ENCODE data around the gene TJP1. TPM values are rescaled to one million over a fixed set of nuclear protein-coding genes. Genes with fewer than 3 reads are reported as not detected.

Gene TJP1
- 60.7 and 66.9 TPM in 2 replicates for total RNA-seq

DNA sequence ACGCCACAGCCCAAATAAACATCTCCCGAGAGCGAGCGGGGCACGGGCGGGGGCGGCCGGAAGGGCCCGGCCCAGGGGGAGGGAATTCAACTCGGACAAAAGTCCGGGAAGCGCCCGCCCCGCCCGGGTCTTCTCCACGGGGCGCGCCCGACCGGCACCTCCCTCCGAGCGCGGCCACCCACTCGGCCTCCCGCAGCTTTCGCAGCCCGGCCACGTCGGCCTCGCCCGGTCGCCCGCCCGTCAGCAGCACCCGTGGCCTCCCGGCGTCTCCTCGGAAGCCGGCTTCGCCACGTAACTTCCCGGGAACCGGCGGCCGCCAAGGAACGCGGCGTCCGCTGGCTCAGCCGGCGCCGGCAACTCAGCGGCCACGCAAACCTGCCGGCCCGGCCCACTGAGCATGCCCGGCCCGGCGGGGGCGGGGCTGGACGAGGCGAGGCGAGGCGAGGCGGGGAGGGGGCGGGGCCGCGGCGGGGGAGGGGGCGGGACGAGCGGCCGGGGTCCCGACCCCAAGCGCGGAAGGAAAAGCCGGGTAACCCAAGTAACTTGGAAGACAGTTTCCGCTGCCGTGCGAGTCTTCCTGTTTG is at the start of gene TJP1:
TSS of gene TJP1 (minus strand) at position 369 of the 584 bp plus-strand sequence. CDS start 440 bp downstream, outside the sequence.
- DNase-seq (ENCODE audit: low read depth, low spot score): no peak

DNA sequence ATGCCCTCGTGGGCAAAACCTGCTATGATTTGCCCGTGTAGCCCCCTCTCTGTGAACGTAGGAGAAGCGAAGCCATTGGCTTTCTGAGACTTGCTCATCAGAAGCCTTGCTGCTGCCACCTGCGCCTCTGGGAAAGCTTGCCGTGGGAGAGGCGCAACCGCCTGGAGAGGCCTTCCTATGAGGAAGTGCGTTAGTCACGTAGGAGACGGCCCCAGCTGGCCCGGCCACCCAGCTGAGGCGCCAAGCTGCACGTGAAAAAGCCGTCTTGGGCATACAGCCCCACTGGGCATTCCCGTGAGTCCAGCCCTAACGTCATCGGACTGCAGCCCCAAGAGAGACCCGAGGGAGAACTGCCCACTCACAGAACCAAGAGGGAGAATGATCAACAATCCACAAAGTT is 49.1 kb upstream of the TJP1 start:
- no peak for DNase-seq (ENCODE audit: low read depth, low spot score)

DNA sequence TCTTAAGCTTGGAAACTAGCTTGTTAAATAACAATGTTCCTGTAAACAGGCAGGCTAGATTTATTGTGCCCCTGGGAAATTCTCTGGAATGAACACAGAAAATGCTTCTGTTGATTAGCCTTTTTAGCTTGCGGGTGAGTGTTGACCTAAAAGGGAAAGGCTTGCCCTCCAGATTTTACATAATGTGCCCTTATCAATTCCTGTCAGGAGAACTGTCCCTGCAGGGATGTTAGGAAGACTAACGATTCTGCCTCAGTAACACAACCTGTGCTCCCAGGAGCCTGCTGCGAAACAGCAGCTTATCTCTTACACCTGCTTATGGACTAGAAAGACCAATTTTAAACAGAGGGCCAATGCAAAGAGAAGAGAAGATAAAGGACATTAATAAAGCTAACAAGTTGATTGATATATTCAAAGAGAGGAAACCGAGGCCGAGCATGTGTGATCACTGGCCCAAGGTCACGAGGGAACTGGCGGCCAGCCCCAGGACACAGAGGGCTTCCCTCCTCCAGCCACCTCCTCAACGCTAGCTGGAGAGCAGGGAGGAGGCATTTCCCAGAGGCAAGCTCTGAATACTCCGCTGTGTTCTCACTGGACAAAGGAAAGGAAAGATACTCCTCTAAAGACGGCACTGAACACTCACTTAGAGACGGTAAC is 48.4 kb upstream of the TJP1 start:
- no peak for DNase-seq (ENCODE audit: low read depth, low spot score)

DNA sequence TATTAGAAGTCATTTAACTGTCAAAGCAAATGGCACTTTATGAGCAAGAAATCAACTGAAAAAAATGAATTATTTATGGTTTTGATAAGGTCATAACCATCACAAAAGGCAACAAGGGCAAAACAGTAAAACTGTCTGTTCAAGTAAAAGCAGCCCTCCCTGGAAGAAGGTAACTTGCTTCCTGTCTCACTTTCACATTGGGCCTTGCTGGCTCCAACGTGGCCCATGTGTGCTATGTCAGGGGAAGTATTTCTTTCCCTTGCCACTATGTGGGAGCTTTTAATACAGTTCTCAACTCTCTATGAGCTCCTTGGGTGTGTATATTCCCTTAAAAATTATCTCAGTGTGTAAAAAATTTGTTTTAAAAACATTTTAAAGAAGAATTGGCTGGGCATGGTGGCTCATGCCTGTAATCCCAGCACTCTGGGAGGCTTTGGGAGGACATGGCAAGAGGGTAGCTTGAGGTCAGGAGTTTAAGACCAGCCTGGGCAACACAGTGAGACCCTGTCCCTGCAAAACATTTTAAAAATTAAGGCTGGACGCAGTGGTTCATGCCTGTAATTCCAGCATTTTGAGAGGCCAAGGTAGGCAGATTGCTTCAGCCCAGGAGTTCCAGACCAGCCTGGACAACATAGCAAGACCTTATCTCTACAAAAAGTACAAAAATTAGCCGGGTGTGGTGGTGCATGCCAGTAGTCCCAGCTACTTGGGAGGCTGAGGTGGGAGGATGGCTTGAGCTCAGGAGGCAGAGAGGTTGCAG is 45.2 kb upstream of the TJP1 start:
- no peak for DNase-seq (ENCODE audit: low read depth, low spot score)

DNA sequence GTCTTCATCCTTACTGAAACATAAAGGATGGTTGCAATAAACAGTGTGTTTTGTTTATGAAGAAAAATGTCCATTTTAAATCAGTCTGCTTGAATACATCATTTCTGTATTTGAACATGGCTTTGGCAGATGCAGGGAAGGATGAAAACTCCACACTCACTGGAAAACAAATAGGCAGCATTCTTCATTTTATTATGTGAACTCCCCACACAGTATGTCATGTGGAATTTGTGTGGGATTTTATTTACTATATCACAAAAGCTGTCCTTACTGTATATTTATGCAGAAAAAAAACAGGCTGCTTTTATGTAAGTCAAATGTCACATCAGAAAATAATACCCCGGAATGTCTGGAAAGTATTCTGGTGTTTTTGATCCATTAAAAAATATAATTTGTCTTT is 44.1 kb upstream of the TJP1 start:
- DNase-seq (ENCODE audit: low read depth, low spot score): no peak

DNA sequence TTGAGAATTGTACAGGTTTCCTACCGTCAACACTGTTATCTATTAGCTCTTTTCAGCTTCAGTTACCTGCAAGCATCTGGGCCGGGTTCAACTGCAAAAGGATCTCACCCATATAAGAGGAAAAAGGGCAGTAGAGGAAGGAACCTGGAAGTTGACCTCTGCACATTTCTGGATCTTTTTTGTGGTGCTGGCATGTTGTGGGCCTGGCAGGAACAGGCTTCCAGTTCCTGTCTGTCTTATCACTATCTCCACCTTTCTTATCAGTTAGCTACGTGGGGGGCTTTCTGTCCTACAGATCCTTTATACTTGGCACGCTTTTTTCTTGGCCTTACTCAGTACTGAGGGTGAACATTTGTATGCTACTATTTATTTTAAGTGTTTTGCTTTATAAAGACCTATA is 42.2 kb upstream of the TJP1 start:
- no peak for DNase-seq (ENCODE audit: low read depth, low spot score)

DNA sequence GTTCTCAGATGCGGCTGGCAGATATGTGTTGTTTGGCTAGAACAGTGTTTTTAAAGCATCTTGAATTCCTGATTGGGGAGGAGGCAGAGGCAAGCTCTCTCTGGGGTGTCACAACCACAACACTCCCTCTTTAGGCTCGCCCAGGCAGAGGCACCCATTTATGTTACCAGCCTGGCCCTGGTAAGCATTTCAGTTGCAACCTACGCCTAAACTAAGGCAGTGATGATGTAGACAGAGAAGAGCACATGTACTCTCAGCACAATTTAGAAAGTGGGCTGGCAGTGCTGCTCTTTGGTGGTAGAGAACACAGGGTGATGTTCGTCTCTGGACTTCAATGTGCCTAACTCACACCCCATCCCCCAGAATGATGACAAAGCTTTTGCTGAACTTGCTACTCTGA is 41.2 kb upstream of the TJP1 start:
- no peak for DNase-seq (ENCODE audit: low read depth, low spot score)

DNA sequence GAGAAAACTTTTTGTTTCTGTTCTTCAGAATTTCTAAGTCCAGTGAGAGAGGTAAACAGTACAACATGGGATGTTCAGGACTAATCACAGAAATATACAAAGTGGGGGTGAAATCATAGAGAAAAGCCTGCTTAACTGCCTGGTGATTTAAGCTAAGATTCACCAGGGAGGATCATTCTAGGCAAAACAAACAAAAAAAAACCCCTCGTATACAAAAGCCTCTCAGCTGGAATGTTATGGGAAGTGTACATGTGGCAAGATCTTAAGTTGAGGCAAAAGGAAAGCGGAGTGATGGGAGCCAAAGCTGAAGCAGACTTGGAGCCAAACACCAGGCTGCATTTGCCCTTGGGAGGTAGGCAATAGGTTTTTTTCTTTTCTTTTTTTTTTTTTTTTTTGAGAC is 40.0 kb upstream of the TJP1 start:
- DNase-seq (ENCODE audit: low read depth, low spot score): no peak

DNA sequence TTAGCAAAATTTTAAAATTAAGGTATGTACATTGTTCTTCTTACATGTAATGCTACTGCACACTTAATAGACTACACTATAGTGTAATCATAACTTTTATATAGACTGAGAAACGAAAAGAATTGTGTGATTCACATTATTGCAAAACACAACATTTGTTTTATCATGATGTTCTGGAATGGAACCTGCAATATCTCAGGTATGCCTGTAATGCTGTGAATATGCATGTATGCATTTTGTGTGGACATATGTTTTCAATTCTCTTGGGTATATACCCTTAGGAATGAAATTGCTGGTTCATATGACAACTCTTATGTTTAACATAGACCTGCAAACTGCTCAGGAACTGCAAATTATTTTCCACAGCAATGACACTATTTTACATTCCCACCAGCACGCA is 38.6 kb upstream of the TJP1 start:
- no peak for DNase-seq (ENCODE audit: low read depth, low spot score)

DNA sequence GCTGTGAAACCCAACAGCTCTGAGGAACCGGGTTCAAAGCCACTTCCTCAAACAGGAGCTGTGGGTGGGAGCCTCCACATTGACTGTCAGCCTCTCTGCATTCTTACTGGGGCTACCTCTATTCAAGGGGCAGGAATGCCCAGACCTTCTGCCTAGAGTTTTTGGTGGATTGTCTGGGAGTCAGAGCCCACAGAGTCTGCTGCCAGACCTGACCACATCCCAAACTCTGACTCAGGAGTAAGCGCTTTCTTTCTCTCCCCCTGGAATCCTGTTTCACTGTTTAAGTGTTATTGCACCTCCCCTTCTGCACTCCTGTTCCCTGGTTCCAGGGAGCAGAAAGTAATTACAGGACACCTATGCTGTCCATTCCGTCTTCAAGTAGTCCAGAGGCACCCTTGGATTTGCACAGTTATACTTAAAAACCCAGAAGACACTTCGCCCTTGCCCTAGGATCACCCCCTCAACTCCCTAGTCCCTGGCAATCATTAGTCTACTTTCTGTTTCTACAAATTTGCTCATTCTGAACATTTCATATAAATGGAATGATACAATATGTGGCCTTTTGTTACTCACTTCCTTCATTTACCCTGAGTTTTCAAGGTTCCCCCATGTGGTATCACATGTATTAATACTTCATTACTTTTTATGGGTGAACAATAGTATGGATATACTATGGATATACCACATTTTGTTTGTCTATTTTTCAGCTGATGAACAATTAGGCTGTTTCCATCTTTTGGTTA is 37.9 kb upstream of the TJP1 start:
- DNase-seq (ENCODE audit: low read depth, low spot score): no peak

DNA sequence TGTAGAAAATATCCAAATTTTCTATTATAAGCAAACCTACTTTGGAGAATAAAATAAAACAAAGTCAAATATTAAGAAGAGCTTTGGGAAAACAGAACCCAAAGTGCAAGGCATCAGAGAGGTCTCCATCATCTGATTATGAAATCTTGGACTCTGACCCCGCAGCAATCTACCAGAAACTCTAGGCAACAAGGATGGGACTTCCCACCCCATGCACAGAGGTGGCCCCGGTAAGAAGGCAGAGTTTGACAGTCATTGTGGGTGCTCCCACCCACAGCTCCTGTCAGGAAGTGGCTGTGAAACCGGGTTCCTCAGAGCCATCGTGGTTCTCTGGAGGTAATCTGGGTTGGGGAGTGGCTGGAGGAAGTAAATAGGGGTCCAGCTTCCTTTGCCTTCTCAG is 37.0 kb upstream of the TJP1 start:
- DNase-seq (ENCODE audit: low read depth, low spot score): no peak

DNA sequence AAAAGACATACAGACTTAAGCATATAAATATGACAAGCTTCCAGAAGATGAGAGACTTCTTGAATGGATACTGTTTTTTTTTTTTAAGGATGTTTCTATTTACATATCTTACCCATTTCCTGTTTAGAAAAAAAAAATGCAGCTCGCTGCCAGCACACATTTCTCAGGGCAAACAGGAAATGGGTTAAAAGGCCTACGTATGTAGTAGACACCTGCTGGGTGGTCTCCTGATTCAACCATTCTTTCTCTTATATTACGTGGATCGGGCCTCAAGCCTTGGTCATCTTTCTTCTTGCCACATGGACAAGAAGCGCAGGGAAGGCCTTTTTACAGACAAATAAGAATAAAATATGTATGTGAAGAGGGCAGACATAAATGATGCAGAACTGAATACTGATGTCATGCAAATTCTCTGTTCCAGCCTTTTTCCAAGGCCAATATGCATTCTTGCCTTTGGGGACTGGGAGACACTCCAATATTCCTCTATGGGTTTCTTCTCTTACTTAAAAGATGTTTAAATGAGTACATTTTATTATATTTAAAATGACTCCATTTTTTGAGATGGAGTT is 35.0 kb upstream of the TJP1 start:
- DNase-seq (ENCODE audit: low read depth, low spot score): no peak

DNA sequence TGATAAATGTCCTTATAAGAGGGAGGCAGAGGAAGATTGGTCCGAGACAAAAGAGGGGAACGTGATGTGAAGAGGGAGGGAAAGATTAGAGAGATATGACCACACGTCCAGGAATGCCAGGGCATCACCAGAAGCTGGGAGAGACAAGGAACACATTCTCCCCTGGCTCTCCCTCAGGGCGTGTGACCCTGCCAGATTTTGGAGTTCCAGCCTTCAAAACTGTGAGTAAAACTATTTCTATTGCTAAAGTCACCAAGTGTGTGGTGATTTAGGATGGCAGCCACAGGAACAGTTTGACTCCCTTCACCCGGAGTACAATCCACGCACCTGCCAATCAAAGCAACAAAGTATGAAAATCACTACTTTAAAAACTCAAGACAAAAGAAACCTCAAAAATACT is 32.1 kb upstream of the TJP1 start:
- DNase-seq (ENCODE audit: low read depth, low spot score): no peak

DNA sequence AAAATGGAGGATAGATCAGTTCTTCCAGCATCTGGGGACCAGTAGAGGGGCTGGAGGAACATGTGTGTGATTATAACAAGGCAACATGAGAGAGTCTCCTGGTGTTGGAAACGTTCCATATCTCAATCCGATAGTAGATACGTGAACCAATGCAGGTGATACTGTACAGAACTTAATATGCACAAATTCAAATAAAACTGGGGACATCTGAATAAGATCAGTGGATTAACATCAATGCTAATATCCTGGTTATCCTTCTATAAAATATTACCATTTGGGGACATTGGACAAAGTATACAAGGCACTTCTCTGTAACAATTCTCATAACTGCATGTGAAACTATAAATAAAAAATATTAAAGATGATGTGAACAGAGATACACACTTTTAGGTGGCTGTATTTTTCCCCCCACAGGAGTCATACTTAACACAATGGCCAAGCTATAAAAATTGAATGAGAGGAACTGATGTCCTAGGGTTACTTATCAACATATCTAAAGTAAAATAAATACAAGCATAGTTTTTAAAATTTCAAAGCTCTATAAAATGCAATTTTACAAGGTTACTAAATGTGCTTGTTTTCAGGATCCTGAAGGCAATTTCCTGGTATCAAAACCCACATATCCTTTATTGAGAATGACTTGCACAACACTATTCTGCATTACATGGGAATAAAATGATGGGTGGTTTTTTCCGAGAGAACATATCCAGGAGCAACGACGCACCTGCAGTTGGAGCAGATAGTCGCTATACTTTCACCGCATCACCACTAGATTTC is 31.1 kb upstream of the TJP1 start:
- DNase-seq (ENCODE audit: low read depth, low spot score): no peak

DNA sequence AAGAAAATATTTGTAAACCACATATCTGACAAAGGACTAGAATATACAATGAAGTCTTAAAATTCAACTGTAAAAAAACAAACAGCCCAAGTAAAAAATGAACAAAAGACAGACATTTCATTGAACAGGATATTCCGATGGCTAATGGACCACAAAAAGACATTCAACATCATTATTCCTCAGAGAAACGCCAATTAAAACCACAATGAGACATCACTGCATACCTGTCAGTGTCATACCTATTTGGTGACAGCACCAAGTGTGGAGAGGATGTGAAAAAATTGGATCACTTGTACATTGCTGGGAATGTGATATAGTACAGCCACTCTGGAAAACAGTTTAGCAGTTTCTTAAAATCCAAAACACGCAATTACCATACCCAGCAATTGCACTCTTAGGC is 29.9 kb upstream of the TJP1 start:
- DNase-seq (ENCODE audit: low read depth, low spot score): no peak

DNA sequence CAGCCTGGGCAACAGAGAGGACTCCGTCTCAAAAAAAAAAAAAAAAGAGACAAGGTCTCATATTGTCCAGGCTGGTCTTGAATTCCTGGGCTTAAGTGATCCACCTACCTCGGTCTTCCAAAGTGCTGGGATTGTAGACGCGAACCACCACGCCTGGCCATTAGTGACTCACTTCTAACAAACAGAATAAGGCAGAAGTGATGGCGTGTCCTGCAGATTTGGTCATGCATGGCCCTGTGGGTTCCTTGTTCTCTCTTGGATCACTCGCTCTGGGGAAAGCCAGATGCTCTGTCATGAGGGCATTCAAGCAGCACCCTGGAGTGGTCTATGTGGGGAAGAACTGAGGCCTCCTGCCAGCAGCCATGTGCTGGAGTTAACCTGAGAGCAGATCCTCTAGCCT is 27.4 kb upstream of the TJP1 start:
- no peak for DNase-seq (ENCODE audit: low read depth, low spot score)

DNA sequence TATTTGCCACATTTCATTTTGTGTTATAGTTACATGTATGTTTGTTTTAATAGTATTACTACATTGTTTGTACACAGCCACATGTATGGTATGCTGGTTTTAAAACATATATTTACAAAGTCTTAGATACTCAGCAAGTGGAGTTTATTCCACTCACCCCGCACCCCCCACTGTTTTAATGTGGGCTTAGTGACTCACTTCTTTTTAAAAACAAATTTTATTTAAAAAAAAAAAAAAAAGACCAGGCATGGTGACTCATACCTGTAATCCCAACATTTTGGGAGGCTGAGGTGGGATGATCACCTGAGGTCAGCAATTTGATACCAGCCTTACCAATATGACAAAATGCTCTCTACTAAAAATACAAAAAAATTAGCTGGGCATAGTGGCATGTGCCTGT is 26.9 kb upstream of the TJP1 start:
- no peak for DNase-seq (ENCODE audit: low read depth, low spot score)

DNA sequence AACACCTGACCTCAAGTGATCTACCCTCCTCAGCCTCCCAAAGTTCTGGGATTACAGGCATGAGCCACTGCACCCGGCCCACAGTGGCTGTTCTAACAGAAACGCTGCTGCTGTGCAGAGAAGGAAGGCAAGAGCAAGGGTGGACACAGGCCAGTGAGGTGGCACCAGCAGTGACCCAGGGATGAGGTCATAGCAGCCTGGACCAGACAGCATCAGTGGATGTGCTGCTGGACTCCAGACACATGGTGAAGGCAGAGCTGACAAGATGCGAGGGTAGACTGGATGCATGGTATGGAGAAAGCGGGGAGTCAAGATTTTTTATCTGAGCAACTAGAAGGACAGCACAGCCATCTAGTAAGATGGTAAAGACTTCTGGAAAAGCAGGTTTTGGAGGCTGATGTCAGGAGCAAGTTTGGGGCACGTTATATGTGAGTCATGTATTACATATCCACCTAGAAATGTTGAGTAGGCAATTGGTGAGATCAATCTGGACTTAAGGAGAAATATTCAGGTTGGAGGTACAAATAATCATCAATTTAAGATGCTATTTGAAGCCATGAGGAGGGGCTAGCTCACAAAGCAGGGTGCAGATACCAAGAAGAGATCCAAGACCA is 22.1 kb upstream of the TJP1 start:
- DNase-seq (ENCODE audit: low read depth, low spot score): no peak

DNA sequence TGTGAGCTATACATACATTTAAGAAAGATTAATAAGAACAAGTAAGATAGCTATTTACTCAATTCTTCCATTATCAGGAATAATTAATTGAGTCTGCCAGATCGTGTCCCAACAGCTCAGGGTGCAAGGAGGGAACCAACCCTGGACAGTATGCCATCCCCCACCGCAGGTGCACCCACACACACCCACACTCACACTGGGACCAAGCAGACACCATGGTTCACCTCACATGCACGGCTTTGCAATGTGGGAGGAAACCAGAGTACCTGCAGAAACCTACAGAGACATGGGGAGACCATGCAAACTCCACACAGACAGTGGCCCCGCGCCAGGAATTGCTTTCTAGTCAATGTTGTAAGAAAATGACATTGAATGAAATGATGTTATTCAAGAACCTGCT is 20.0 kb upstream of the TJP1 start:
- DNase-seq (ENCODE audit: low read depth, low spot score): no peak

DNA sequence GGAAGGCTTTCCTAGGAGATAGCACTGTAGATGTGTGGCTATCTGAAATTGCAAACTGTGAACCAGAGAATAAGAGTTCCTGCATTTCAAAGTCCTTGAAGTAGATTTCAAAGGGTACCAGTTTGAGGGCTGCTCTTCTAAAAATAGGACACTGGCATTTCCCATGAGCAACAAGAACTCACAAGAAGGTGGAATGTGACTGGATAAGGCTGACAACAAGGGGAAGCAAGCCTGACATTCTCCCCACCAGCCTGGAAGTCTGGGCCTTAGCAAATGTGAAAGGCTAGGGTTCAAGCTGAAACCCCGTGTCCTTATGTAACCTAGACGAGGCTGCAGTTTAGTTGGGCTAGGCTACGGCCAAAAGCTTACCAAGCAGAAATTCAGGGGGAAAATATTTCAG is 18.7 kb upstream of the TJP1 start:
- DNase-seq (ENCODE audit: low read depth, low spot score): no peak

DNA sequence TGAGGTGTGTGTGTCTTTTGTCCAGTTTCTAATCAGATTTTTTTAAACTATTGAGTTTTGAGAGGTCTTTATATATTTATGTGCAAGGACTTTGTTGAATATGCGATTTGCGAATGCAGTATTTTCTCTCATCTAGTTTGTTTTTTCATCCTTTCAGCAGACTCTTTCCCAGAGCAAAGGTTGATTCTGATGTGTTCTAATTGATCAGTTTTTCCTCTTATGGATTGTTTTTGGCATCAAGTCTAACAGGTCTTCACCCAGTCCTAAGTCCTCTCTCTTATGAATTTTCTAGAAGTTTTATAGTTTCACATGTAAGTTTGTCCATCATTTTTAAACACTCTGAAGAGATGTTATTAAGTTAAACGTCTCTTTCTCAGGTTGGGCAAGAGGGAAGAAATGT is 17.8 kb upstream of the TJP1 start:
- DNase-seq (ENCODE audit: low read depth, low spot score): no peak
